Neural progenitor cell (in vitro differentiated cells): ENCODE data around the gene C15orf61. TPM values are rescaled to one million over a fixed set of nuclear protein-coding genes. Genes with fewer than 3 reads are reported as not detected.

Experiments used
- DNase-seq: peaks from one replicate; pipeline ENCODE4 v3.0.0-alpha.2; 2016; ENCODE audit warnings: low spot score
- H2AFZ ChIP-seq: fragments of 200-600 bp; sonication (generic); replicated peaks from 2 replicates; pipeline ENCODE4 v1.6.1; 2016; ENCODE audit warnings: antibody characterized with exemption
- H3F3A ChIP-seq: fragments of 200-600 bp; sonication (generic); 2 replicates; pipeline ENCODE4 v1.6.1; 2016; ENCODE audit warnings: antibody characterized with exemption, low read depth
- H3K27ac ChIP-seq: fragments of 200-600 bp; sonication (generic); 2 replicates; pipeline ENCODE4 v1.5.1; 2016; ENCODE audit warnings: mild to moderate bottlenecking
- H3K27me3 ChIP-seq: fragments of 200-600 bp; sonication (generic); 2 replicates; pipeline ENCODE4 v1.6.1; 2016; ENCODE audit warnings: mild to moderate bottlenecking, moderate library complexity
- H3K36me3 ChIP-seq: fragments of 200-600 bp; sonication (generic); 2 replicates; pipeline ENCODE4 v1.5.1; 2016
- H3K4me1 ChIP-seq: fragments of 200-600 bp; sonication (generic); 2 replicates; pipeline ENCODE4 v1.6.1; 2016; ENCODE audit warnings: mixed run types
- H3K4me2 ChIP-seq: fragments of 200-600 bp; sonication (generic); 2 replicates; pipeline ENCODE4 v1.6.1; 2016
- H3K4me3 ChIP-seq: fragments of 200-600 bp; sonication (generic); 2 replicates; pipeline ENCODE4 v1.5.1; 2016
- H3K79me2 ChIP-seq: fragments of 200-600 bp; sonication (generic); 2 replicates; pipeline ENCODE4 v1.6.1; 2016; ENCODE audit warnings: low read depth
- H3K9ac ChIP-seq: fragments of 200-600 bp; sonication (generic); 2 replicates; pipeline ENCODE4 v1.6.1; 2016
- H3K9me3 ChIP-seq: fragments of 200-600 bp; sonication (generic); 2 replicates; pipeline ENCODE4 v1.5.1; 2016; ENCODE audit warnings: low read depth
- H4K20me1 ChIP-seq: fragments of 200-600 bp; sonication (generic); 2 replicates; pipeline ENCODE4 v1.6.1; 2016; ENCODE audit warnings: low read depth
- H3K27ac Mint-ChIP-seq: 3 replicates; pipeline ENCODE4 v1.8.0; 2021; ENCODE audit warnings: mixed read lengths
- H3K27me3 Mint-ChIP-seq: 2 replicates; pipeline ENCODE4 v1.8.0; 2022; ENCODE audit warnings: low read depth, mild to moderate bottlenecking, inconsistent platforms, moderate library complexity, mixed read lengths; ENCODE audit not compliant: insufficient read depth
- H3K36me3 Mint-ChIP-seq: 3 replicates; pipeline ENCODE4 v1.8.0; 2021; ENCODE audit warnings: mixed read lengths
- H3K4me1 Mint-ChIP-seq: 3 replicates; pipeline ENCODE4 v1.8.0; 2021; ENCODE audit warnings: mixed read lengths
- H3K4me3 Mint-ChIP-seq: 3 replicates; pipeline ENCODE4 v1.8.0; 2021; ENCODE audit warnings: mild to moderate bottlenecking, moderate library complexity, mixed read lengths
- H3K9me3 Mint-ChIP-seq: 3 replicates; pipeline ENCODE4 v1.8.0; 2020; ENCODE audit warnings: mixed read lengths
- CTCF ChIP-seq: fragments of 200-600 bp; sonication (generic); IDR thresholded peaks from 2 replicates; pipeline ENCODE4 v1.5.1; 2017; ENCODE audit warnings: antibody characterized with exemption, mild to moderate bottlenecking
- EZH2 ChIP-seq: fragments of 200-600 bp; sonication (generic); IDR thresholded peaks from 2 replicates; pipeline ENCODE4 v1.6.1; 2017; ENCODE audit warnings: antibody characterized with exemption, mild to moderate bottlenecking, moderate library complexity
- EZH2phosphoT487 ChIP-seq: fragments of 200-600 bp; sonication (generic); IDR thresholded peaks from 2 replicates; pipeline ENCODE4 v1.6.1; 2017; ENCODE audit warnings: antibody characterized with exemption
- total RNA-seq: library from RNA; depleted of rRNA; stranded (reverse); fragments of >200 nt; gene quantifications from 2 replicates; pipeline ENCODE4 v1.2.3, GENCODE V29; 2015; ENCODE audit warnings: low replicate concordance

Gene C15orf61
- total RNA-seq, 1 donor from 2014 or later = 3.5 TPM

- peak overlapping the region; percentile 72 for H3K4me2 ChIP-seq
- peaks cover 24% of the 10 kb centered on the region for H3F3A ChIP-seq
- no peak overlapping the region for H2AFZ ChIP-seq
- H3K9me3 Mint-ChIP-seq = no peaks in the 10 kb centered on the region
- H3K27ac ChIP-seq = no peak overlapping the region
- no peaks in the 10 kb centered on the region for H3K27me3 Mint-ChIP-seq
- H3K4me1 Mint-ChIP-seq = peaks cover 37% of the 10 kb centered on the region
- H3K4me1 ChIP-seq = peaks cover 33% of the 10 kb centered on the region
- DNase-seq = no peak
- H3K9me3 ChIP-seq = no peaks in the 10 kb centered on the region
- no peak for TF ChIP-seq EZH2
- TF ChIP-seq CTCF = no peak
- no peak for TF ChIP-seq EZH2phosphoT487
- peak overlapping the region; percentile 46 for H3K27ac Mint-ChIP-seq
- H3K36me3 Mint-ChIP-seq = peaks cover 7% of the 10 kb centered on the region
- H3K27me3 ChIP-seq = no peaks in the 10 kb centered on the region
- peaks cover 4% of the 10 kb centered on the region for H3K36me3 ChIP-seq
- no peak overlapping the region for H3K9ac ChIP-seq
- no peak overlapping the region for H3K4me3 ChIP-seq
- no peak overlapping the region for H3K4me3 Mint-ChIP-seq
- peaks cover 29% of the 10 kb centered on the region for H3K79me2 ChIP-seq
- H4K20me1 ChIP-seq = peaks cover 5% of the 10 kb centered on the region
Measured at GRCh38 chr15:67549736-67550135, 28.8 kb downstream of the C15orf61 start.

DNA sequence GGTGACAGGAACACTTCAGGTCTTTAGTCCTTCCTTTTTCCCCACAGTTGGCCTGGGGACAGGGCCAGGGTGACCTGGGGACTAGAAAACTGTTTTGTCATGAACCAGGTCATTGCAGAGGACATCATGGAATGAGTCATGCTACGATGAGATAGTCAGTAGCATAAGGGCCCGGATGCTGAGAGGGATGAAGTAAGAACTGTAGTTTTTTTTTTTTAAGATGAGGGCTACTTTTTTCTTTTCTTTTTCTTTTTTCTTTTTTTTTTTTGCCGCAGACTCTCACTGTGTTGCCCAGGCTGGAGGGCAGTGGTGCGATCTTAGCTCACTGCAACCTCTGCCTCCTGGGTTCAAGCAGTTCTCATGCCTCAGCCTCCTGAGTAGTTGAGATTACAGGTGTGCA is 29.6 kb downstream of the C15orf61 start:
- Histone ChIP-seq H3K36me3 (peaks cover 4% of the 10 kb centered on the region), H3K4me1 (peaks cover 33% of the 10 kb centered on the region), H4K20me1 (peaks cover 5% of the 10 kb centered on the region), H3K9me3 (no peaks in the 10 kb centered on the region), H3K27me3 (no peaks in the 10 kb centered on the region), H2AFZ (no peak overlapping the region), H3K9ac (no peak overlapping the region), H3K4me3 (no peak overlapping the region), H3K27ac (no peak overlapping the region), H3K79me2 (peaks cover 22% of the 10 kb centered on the region), H3F3A (peaks cover 24% of the 10 kb centered on the region), H3K4me2 (peak overlapping the region; percentile 72)
- no peak for DNase-seq
- H3K4me1 Mint-ChIP-seq = peaks cover 37% of the 10 kb centered on the region
- TF ChIP-seq EZH2phosphoT487 (no peak), EZH2 (no peak), CTCF (no peak)
- no peaks in the 10 kb centered on the region for H3K9me3 Mint-ChIP-seq
- no peaks in the 10 kb centered on the region for H3K27me3 Mint-ChIP-seq
- no peak overlapping the region for H3K4me3 Mint-ChIP-seq
- H3K36me3 Mint-ChIP-seq = peaks cover 11% of the 10 kb centered on the region
- H3K27ac Mint-ChIP-seq = no peak overlapping the region

DNA sequence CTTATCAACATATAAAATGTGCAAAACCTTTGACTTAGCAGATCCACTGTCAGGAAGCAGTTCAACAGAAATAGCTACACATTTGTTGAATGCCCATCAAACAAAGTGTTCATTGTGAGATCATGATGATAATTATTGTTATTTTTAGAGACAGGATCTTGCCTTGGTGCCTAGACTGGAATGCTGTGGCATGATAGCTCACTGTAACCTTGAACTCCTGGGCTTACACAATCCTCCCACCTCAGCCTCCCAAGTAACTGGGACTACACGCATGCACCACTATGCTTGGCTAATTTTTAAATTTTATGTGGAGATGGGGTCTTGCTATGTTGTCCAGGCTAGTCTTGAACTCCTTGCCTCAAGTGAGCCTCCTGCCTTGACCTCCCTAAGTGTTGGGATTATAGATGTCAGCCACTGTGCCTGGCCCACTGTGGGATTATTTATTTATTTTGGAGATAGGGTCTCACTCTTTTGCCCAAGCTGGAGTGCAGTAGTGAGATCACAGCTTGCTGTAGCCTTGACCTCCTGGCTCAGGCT is 30.3 kb downstream of the C15orf61 start:
- H3K27ac Mint-ChIP-seq = no peak overlapping the region
- no peak overlapping the region for H3K4me3 Mint-ChIP-seq
- peaks cover 37% of the 10 kb centered on the region for H3K4me1 Mint-ChIP-seq
- peaks cover 24% of the 10 kb centered on the region for H3F3A ChIP-seq
- no peak overlapping the region for H2AFZ ChIP-seq
- H3K4me2 ChIP-seq = no peak overlapping the region
- H3K36me3 ChIP-seq = peaks cover 4% of the 10 kb centered on the region
- no peaks in the 10 kb centered on the region for H3K9me3 Mint-ChIP-seq
- H3K36me3 Mint-ChIP-seq = peaks cover 14% of the 10 kb centered on the region
- peaks cover 5% of the 10 kb centered on the region for H4K20me1 ChIP-seq
- H3K4me3 ChIP-seq = no peak overlapping the region
- no peak for DNase-seq
- no peak for TF ChIP-seq EZH2phosphoT487
- TF ChIP-seq CTCF = no peak
- no peak for TF ChIP-seq EZH2
- no peaks in the 10 kb centered on the region for H3K27me3 ChIP-seq
- H3K27ac ChIP-seq = no peak overlapping the region
- peaks cover 33% of the 10 kb centered on the region for H3K4me1 ChIP-seq
- H3K27me3 Mint-ChIP-seq = no peaks in the 10 kb centered on the region
- no peak overlapping the region for H3K9ac ChIP-seq
- H3K9me3 ChIP-seq = no peaks in the 10 kb centered on the region
- peaks cover 22% of the 10 kb centered on the region for H3K79me2 ChIP-seq
